Activated CD4-positive, alpha-beta T cell treated with anti-CD3 and anti-CD28 coated beads, Interleukin-2, amount 50 U/mL, for 1 hour (primary cell): ENCODE measurements around the gene GPRIN2.

Source experiments
- DNase-seq: peaks from one replicate; pipeline ENCODE4 v3.0.0-alpha.2; 2020

Gene GPRIN2

GRCh38 chr10:46565591-46566332 is 9.3 kb upstream of the GPRIN2 start:
- DNase-seq, result peak; percentile 49

- DNase-seq, result no peak
Observed at GRCh38 chr10:46560952-46561351, 4.5 kb upstream of the GPRIN2 start.

- DNase-seq, result no peak
Observed at GRCh38 chr10:46560381-46560780, 3.9 kb upstream of the GPRIN2 start.

GRCh38 chr10:46559231-46559671 is 2.8 kb upstream of the GPRIN2 start:
- no peak for DNase-seq

GRCh38 chr10:46558392-46559185 is 2.1 kb upstream of the GPRIN2 start:
- DNase-seq, result no peak

DNA sequence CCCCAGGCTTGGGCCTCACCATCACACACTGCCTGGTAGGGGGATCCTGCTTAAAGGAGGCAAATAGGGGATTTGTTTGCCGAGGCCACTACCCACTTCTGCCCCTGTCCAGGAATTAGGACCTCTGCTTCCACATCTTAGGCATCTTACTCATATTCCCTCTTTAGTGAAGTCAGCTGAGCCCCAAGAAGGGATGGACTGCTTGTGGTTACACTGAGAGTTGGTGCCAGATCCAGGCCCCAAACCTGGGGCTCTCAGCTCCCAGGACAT is 1.6 kb upstream of the GPRIN2 start:
- DNase-seq, result no peak

GRCh38 chr10:46557319-46558121 is 1.1 kb upstream of the GPRIN2 start:
- no peak for DNase-seq

- DNase-seq, result no peak
Observed at GRCh38 chr10:46555713-46556514, 544 bp downstream of the GPRIN2 start.

- no peak for DNase-seq
Observed at GRCh38 chr10:46555366-46555712, 1.1 kb downstream of the GPRIN2 start.

DNA sequence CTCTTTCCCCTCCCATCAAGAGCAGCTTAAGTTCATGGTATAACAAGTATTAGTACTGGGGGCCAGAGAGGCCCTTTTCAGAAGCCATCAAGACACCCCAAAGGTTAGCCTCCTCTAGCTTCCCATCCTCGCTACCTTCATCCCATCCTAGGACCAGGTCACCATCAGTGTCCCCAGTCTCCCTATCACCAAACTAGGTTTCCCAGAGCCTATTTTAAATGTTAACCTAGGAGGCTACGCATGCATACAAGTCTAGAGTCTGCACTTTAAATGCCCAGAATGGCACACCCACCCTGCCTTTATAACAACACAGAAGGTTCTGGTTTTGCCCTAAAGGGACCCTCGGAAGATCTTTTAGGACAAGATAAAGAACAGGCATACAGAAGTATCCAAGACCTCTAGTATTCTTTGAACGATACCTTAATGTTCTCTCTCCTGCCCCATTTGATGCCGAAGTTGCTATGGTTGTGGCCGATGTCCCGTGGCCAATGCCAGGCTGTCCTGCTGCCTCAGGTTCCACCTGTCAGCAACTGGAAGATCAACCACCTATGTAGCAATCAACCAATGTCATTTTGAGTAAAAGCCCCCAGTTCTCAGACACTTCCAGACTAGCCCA is 2.2 kb downstream of the GPRIN2 start:
- DNase-seq, result no peak

DNA sequence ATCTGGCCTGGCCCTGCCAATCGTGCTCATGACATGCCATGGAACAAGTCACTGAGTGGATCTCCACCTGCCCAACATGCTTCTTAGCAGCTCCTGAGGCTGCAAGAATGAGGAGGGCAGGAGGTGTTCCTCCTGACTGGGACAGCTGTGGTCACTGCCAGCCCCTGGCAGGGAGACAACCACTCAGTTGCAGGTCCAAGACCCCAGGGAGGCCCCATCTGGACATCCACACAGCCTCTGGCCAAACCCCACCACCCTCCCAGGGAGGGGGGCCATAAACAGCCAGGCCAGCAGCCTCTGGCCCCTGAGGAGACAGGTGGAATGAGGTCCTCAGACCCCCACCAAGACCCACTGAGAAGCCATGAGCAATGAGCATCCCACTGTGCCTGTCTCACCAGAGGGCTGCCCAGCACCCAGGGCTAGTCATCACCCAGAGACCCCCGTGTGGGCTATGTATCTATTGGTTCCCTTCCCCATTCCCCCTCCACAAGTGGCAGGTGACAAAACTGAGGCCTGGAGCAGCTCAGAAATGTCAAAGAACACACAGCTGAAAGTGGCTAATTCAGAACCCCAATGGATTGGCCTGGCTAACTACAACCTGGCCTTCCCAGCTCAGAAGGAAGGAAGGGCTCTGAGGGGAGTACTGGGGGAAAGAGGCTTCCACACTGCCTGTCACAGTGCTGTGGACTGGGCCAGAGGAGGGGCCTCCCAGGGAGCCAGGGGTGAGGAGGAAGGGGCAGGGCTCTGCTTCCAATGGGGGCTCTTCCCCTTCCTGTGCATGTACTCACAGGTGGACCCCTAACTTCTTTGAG is 3.0 kb downstream of the GPRIN2 start:
- DNase-seq, result no peak

DNA sequence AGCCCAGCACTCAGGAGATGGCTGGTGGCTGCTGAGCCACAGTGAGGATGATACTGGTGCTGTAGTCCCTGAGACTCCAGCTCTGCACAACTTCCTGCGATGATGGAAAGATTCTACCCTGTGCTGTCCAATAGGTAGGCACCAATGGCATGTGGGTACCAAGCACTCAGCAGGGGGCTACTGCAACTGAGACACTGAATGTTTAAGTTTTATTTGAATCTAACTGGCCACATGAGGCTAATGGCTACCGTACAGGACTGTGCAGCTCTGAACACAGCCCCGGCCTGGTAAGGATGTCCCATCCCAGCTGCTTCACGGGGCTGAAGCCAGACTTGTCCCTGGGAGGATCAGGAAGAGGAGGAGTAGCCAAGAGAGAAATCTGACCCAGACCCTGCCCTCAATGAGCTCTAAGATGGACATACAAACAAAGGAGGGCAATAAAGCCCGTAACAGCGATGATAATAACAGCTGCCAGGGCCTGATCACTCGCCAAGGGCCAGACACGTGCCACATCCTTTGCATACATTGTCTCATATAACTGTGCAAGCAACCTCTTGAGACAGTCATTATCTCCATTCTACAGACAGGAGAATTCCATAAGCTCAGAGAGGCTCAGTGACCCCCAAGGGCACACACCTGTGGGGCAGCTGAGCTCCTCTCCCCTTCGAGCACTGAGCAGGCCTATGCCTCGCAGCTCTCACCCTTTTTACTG is 3.8 kb downstream of the GPRIN2 start:
- no peak for DNase-seq

DNA sequence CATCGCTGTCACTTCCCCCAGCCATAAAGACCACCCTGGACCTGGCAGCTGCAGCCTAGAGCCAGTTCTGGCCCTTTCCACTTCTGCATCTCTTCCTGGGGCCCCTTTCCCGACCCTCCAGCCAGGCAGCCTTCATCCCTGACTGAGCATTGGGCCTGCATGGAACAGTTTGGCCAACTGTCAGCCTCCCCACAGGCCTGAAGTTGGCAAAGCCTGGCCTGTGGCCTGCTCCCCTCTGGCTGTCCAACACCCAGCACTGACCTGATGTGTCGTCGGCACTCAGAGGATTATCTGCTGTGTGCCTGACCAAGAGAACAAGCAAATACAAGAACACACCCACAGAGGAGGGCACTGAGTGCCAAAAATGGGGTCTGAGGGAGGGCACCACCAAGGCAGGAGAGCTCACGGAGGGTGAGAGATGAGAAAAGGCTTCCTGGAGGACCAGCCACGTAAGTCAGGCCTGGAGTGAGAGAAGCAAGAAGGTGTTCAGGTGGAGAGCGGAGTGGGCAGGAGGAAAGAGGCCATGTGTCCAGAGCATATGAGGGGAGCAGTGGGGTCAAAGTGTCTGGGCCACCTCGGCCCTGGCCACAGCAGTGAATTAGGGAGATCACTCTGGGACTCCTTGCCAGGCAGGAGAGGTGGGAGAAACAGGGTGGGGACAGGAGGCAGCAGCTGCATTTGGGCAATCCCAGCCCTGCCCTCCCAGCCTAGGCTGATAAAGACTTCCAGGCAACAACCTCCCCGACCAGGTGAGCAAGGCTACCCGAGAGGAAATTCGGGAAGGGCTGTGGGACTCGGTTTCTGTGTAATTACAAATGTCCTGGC is 4.5 kb downstream of the GPRIN2 start:
- no peak for DNase-seq

DNA sequence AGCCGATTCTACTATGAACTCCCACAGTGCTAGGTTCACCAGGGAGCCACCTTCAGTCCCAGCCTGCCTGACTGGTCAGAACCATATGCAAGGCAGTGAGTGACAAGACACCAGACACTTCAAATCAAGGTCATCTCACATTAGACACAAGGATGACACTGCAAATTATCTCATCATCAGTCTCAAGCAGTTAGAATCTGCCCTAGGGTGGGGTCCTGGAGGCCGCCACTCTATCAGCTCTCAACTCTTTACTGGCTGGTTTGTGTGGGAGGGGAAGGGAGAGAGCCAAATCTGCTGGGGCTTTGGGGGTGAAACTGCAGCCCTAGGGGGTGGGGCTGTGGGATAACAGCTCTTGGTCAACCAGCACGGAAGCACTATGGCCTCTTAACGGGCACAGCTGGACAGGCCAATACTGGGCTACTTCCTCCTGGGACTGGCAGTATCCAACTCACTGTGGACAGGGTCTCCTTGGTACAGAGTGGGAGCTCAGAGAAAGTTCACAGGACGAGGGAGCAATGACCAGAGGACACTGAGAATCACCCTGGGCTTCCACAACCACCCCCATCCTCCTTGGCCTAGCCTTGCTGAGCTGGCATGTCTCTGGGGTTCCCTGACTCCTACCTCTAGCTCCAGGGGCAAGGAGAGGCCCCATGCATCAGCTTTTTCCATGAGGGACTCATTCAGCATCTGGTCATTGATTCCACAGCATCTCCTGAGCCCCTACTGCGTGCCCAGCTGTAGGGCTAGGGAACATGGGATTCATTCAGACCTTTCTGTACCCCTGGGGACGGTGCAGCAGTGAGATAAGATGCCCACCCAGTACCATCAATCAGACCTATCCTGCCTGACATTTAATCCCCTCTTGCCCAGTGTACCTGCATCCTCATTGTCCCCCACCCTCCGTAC is 5.4 kb downstream of the GPRIN2 start:
- no peak for DNase-seq

- no peak for DNase-seq
Observed at GRCh38 chr10:46550076-46550790, 6.2 kb downstream of the GPRIN2 start.

GRCh38 chr10:46549171-46550075 is 7.0 kb downstream of the GPRIN2 start:
- no peak for DNase-seq

DNA sequence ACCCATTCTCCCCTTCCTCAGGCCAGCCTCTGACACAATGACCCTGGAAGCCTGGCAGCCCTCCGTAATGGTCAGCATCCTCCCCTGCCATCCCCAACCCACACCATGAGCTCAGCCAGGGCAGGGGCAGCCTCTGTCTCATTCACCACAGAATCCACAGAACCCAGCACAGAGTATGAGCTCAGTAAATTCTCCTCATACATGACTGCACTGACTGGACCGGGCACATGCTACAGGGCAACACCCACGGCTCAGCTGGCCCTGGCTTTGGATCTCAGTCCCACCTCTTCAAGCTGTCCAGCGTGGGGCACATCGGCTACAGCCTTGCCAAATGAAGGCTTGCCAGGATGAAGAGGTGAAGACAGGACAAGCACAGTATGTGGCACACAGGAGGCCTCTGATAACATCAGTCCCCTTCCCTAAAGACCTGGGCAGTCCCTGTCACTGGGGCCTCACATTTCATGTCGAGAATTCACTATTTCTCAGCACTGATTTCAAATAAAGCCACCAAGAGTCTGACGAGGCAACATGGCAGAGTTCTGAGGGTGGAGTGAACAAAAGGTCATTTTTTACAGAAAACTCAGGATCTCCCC is 7.9 kb downstream of the GPRIN2 start:
- no peak for DNase-seq
